Tibial nerve (tissue), 4 donors: ENCODE measurements around the gene GPATCH2L.

ENCODE experiments used
- EP300 ChIP-seq, 2 donors: sonication (generic); formaldehyde crosslinking; IDR thresholded peaks; one replicate each; pipeline ENCODE4 v1.6.1; 2017; ENCODE audit warnings: antibody characterized with exemption in 2 of 2, mild to moderate bottlenecking in 1 of 2
- POLR2A ChIP-seq, 2 donors: fragments of 450-650 bp; IDR thresholded peaks; one replicate each; pipeline ENCODE4 v1.6.1; 2017; ENCODE audit warnings: antibody characterized with exemption in 2 of 2, mild to moderate bottlenecking in 2 of 2, moderate library complexity in 2 of 2
- TF ChIP-seq, protein P1 (sequence below), 5 experiments: fragments of 200-600 bp in 3 of 5; fragments of 450-650 bp in 2 of 5; sonication (generic) in 3 of 5; IDR thresholded peaks; one replicate each; pipeline ENCODE4 v1.5.1; 2016 to 2019; ENCODE audit warnings: antibody characterized with exemption in 5 of 5, mild to moderate bottlenecking in 3 of 5, moderate library complexity in 2 of 5

DNA sequence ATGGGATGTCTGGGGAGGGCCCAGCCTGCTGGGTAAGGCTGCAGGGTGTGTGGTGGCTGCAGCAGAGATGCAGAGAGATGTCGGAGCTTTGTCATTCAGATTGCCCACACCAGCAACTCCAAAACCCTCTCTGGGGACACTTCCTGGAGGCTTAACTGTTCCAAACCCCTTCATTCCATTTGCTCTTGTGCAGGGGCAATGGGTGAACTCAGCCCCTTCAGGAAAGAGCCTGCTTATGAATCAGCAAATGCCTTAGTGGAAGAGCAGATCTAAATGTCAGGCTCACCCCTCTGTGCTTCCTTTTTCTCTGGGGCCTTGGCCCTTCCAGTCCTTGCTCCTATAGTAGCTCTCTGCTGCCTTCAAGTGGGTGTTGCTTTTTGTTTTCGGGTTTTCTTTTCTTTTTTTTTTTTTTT is 36.7 kb upstream of the GPATCH2L start:
- TF ChIP-seq POLR2A (IDR thresholded peaks at IDR 0.05), result no peak
- TF ChIP-seq, protein P1, sequence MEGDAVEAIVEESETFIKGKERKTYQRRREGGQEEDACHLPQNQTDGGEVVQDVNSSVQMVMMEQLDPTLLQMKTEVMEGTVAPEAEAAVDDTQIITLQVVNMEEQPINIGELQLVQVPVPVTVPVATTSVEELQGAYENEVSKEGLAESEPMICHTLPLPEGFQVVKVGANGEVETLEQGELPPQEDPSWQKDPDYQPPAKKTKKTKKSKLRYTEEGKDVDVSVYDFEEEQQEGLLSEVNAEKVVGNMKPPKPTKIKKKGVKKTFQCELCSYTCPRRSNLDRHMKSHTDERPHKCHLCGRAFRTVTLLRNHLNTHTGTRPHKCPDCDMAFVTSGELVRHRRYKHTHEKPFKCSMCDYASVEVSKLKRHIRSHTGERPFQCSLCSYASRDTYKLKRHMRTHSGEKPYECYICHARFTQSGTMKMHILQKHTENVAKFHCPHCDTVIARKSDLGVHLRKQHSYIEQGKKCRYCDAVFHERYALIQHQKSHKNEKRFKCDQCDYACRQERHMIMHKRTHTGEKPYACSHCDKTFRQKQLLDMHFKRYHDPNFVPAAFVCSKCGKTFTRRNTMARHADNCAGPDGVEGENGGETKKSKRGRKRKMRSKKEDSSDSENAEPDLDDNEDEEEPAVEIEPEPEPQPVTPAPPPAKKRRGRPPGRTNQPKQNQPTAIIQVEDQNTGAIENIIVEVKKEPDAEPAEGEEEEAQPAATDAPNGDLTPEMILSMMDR (IDR thresholded peaks at IDR 0.05), result no peak
- TF ChIP-seq EP300 (IDR thresholded peaks at IDR 0.05), result no peak
